H7 (cell line): ENCODE results near the gene DCLRE1A. TPM values are rescaled to one million over a fixed set of nuclear protein-coding genes. Genes with fewer than 3 reads are reported as not detected.
"Not testable (repeated sequence)": the region's sequence is repeated elsewhere in the genome, so short reads cannot be mapped to it uniquely, and the experiment has no call there.

Experiments
- DNase-seq: peaks from one replicate; pipeline ENCODE4 v3.0.0; 2012
- H3K27me3 ChIP-seq: 2 replicates; pipeline ENCODE4 v1.6.0; 2011; ENCODE audit warnings: mild to moderate bottlenecking, low read length; ENCODE audit not compliant: control insufficient read depth, insufficient read depth
- H3K36me3 ChIP-seq: replicated peaks from 2 replicates; pipeline ENCODE4 v1.5.1; 2011; ENCODE audit warnings: low read length; ENCODE audit not compliant: control insufficient read depth, insufficient read depth
- H3K4me3 ChIP-seq: 2 replicates; pipeline ENCODE4 v1.5.1; 2011; ENCODE audit warnings: low read depth, mild to moderate bottlenecking, control low read depth, low read length, moderate library complexity; ENCODE audit not compliant: insufficient read depth
- total RNA-seq: library from RNA; depleted of rRNA; stranded (reverse); fragments of >200 nt; shearing (Covaris generic); gene quantifications from 2 replicates; pipeline ENCODE4 v1.2.3, GENCODE V29; 2014

The DCLRE1A gene
- total RNA-seq, 1 experiment from 2014 or later, result 14.7 TPM

- H3K27me3 ChIP-seq, result no peaks in the 10 kb centered on the region
- DNase-seq, result no peak
- H3K36me3 ChIP-seq, result no peaks in the 10 kb centered on the region
- H3K4me3 ChIP-seq, result no peak overlapping the region
Observed at GRCh38 chr10:113843972-113844485, 9.9 kb downstream of the DCLRE1A start.

- DNase-seq, result no peak
- Histone ChIP-seq H3K36me3 (no peaks in the 10 kb centered on the region), H3K4me3 (no peak overlapping the region), H3K27me3 (no peaks in the 10 kb centered on the region)
Observed at GRCh38 chr10:113842171-113842570, 11.7 kb downstream of the DCLRE1A start.

GRCh38 chr10:113828567-113828966, 25.3 kb downstream of the DCLRE1A start:
- not testable (repeated sequence) for H3K36me3 ChIP-seq, DNase-seq, H3K27me3 ChIP-seq, H3K4me3 ChIP-seq

- H3K36me3 ChIP-seq, result no peaks in the 10 kb centered on the region
- H3K27me3 ChIP-seq, result no peaks in the 10 kb centered on the region
- DNase-seq, result no peak
- H3K4me3 ChIP-seq, result no peak overlapping the region
Observed at GRCh38 chr10:113825791-113826190, 28.1 kb downstream of the DCLRE1A start.

- no peaks in the 10 kb centered on the region for H3K27me3 ChIP-seq
- DNase-seq, result no peak
- no peaks in the 10 kb centered on the region for H3K36me3 ChIP-seq
- H3K4me3 ChIP-seq, result no peak overlapping the region
Observed at GRCh38 chr10:113823389-113823788, 30.5 kb downstream of the DCLRE1A start.

GRCh38 chr10:113822174-113822573, 31.7 kb downstream of the DCLRE1A start:
- H3K36me3 ChIP-seq, result no peaks in the 10 kb centered on the region
- DNase-seq, result no peak
- no peaks in the 10 kb centered on the region for H3K27me3 ChIP-seq
- no peak overlapping the region for H3K4me3 ChIP-seq

- not testable (repeated sequence) for DNase-seq, H3K4me3 ChIP-seq, H3K27me3 ChIP-seq, H3K36me3 ChIP-seq
Observed at GRCh38 chr10:113821306-113821705, 32.6 kb downstream of the DCLRE1A start.

- H3K27me3 ChIP-seq, result no peaks in the 10 kb centered on the region
- DNase-seq, result peak; percentile 37
- H3K4me3 ChIP-seq, result no peak overlapping the region
- H3K36me3 ChIP-seq, result no peaks in the 10 kb centered on the region
Observed at GRCh38 chr10:113820507-113820906, 33.4 kb downstream of the DCLRE1A start.

- no peak overlapping the region for H3K4me3 ChIP-seq
- no peak for DNase-seq
- no peaks in the 10 kb centered on the region for H3K36me3 ChIP-seq
- no peaks in the 10 kb centered on the region for H3K27me3 ChIP-seq
Observed at GRCh38 chr10:113819989-113820388, 33.9 kb downstream of the DCLRE1A start.

- DNase-seq, H3K36me3 ChIP-seq, H3K27me3 ChIP-seq, H3K4me3 ChIP-seq: not testable (repeated sequence)
Observed at GRCh38 chr10:113814700-113815099, 39.2 kb downstream of the DCLRE1A start.

GRCh38 chr10:113808168-113808567, 45.7 kb downstream of the DCLRE1A start:
- no peaks in the 10 kb centered on the region for H3K27me3 ChIP-seq
- no peak overlapping the region for H3K4me3 ChIP-seq
- no peaks in the 10 kb centered on the region for H3K36me3 ChIP-seq
- no peak for DNase-seq

GRCh38 chr10:113806503-113806902, 47.4 kb downstream of the DCLRE1A start:
- no peak for DNase-seq
- H3K27me3 ChIP-seq, result no peaks in the 10 kb centered on the region
- no peak overlapping the region for H3K4me3 ChIP-seq
- no peaks in the 10 kb centered on the region for H3K36me3 ChIP-seq

GRCh38 chr10:113802997-113803396, 50.9 kb downstream of the DCLRE1A start:
- no peaks in the 10 kb centered on the region for H3K27me3 ChIP-seq
- no peak for DNase-seq
- no peak overlapping the region for H3K4me3 ChIP-seq
- no peaks in the 10 kb centered on the region for H3K36me3 ChIP-seq

GRCh38 chr10:113801569-113801968, 52.3 kb downstream of the DCLRE1A start:
- Histone ChIP-seq H3K36me3 (no peaks in the 10 kb centered on the region), H3K4me3 (no peak overlapping the region), H3K27me3 (no peaks in the 10 kb centered on the region)
- no peak for DNase-seq

GRCh38 chr10:113791691-113792090, 62.2 kb downstream of the DCLRE1A start:
- DNase-seq, result no peak
- no peaks in the 10 kb centered on the region for H3K27me3 ChIP-seq

GRCh38 chr10:113788604-113789083, 65.2 kb downstream of the DCLRE1A start:
- Histone ChIP-seq H3K27me3 (no peaks in the 10 kb centered on the region), H3K4me3 (no peak overlapping the region), H3K36me3 (no peaks in the 10 kb centered on the region)
- DNase-seq, result no peak

More at GRCh38 chr10:113791691-113792090, 62.2 kb downstream of the DCLRE1A start:
- H3K4me3 ChIP-seq, result no peak overlapping the region
- no peaks in the 10 kb centered on the region for H3K36me3 ChIP-seq
